GM12878 (cell line): ENCODE data around the gene CNMD. TPM values are rescaled to one million over a fixed set of nuclear protein-coding genes. Genes with fewer than 3 reads are reported as not detected.
A peak's percentile ranks its signal among the peaks of the same experiment; 100 is the strongest.

Experiments used
- ATAC-seq: fragments of 200-7000 bp; cut with Tn5 transposase; 3 replicates; pipeline ENCODE4 v1.9.1; 2020; ENCODE audit warnings: mild to moderate bottlenecking, moderate library complexity
- BruUV-seq: library from RNA; stranded (reverse); fragments of 400-500 nt; replicated peaks from 2 replicates; lab custom pipeline; 2021; lab: Mats Ljungman, UMichigan
- CTCF ChIA-PET: fragments of 300-600 bp; sonication (Branson Sonifier 250); formaldehyde crosslinking; extraction: SDS; loops from one replicate; lab custom pipeline; 2021; ENCODE audit warnings: inconsistent platforms; lab: Yijun Ruan, JAX
- POLR2A ChIA-PET: fragments of 350-600 bp; formaldehyde crosslinking; extraction: SDS; loops from one replicate; lab custom pipeline; 2021; ENCODE audit warnings: inconsistent platforms; lab: Charles Lee
- RAD21 ChIA-PET: fragments of 300-600 bp; sonication (Branson Sonifier 250); formaldehyde crosslinking; loops from one replicate; lab custom pipeline; 2023; ENCODE audit warnings: antibody characterized with exemption; ENCODE audit not compliant: unreplicated experiment; lab: Charles Lee
- SMC1A ChIA-PET: fragments of 300-600 bp; sonication (Branson Sonifier 250); formaldehyde crosslinking; loops from one replicate; lab custom pipeline; 2023; ENCODE audit not compliant: unreplicated experiment, uncharacterized antibody; lab: Charles Lee
- DNase-seq: peaks from one replicate; pipeline ENCODE4 v3.0.0-alpha.2; 2011; ENCODE audit warnings: low read depth, low spot score
- FAIRE-seq: peaks from 3 replicates; lab custom pipeline; 2011; peaks lifted over from hg19 to GRCh38; lab: Jason Lieb, UNC
- H2AFZ ChIP-seq: 2 replicates; pipeline ENCODE4 v1.6.0; 2011; ENCODE audit warnings: low read depth, low read length, control low read depth; ENCODE audit not compliant: control insufficient read depth
- H3K27ac ChIP-seq: 2 replicates; pipeline ENCODE4 v1.5.1; 2011; ENCODE audit warnings: control low read depth; ENCODE audit not compliant: control insufficient read depth, insufficient read depth
- H3K27me3 ChIP-seq, 2 experiments: replicated peaks in 1 of 2; 2 replicates each; pipeline versions ENCODE4 v1.6.0 to v1.6.1; 2011; ENCODE audit warnings: low read length in 1 of 2; ENCODE audit not compliant: control insufficient read depth in 2 of 2, insufficient read depth in 2 of 2
- H3K36me3 ChIP-seq, 2 experiments: 2 replicates each; pipeline ENCODE4 v1.5.1; 2011; ENCODE audit warnings: low read length in 1 of 2; ENCODE audit not compliant: control insufficient read depth in 2 of 2, insufficient read depth in 2 of 2
- H3K4me1 ChIP-seq: 2 replicates; pipeline ENCODE4 v1.6.1; 2011; ENCODE audit warnings: mild to moderate bottlenecking, low read length, moderate library complexity, mixed read lengths; ENCODE audit not compliant: control insufficient read depth, insufficient read depth
- H3K4me2 ChIP-seq: 2 replicates; pipeline ENCODE4 v1.6.0; 2011; ENCODE audit warnings: control low read depth; ENCODE audit not compliant: control insufficient read depth, insufficient read depth
- H3K4me3 ChIP-seq: fragments of 200-600 bp; sonication (generic); 2 replicates; pipeline ENCODE4 v1.5.1; 2016
- H3K79me2 ChIP-seq: 2 replicates; pipeline ENCODE4 v1.6.0; 2011; ENCODE audit warnings: low read length; ENCODE audit not compliant: control insufficient read depth, insufficient read depth
- H3K9ac ChIP-seq: 2 replicates; pipeline ENCODE4 v1.8.0; 2011; ENCODE audit warnings: low read length, control low read depth, mixed read lengths; ENCODE audit not compliant: control insufficient read depth, insufficient read depth
- H3K9me3 ChIP-seq: replicated peaks from 3 replicates; pipeline ENCODE4 v1.5.1; 2011; ENCODE audit warnings: mild to moderate bottlenecking, low read length; ENCODE audit not compliant: control insufficient read depth, insufficient read depth
- H4K20me1 ChIP-seq: 2 replicates; pipeline ENCODE4 v1.6.0; 2011; ENCODE audit not compliant: control insufficient read depth, insufficient read depth
- CREM ChIP-seq: IDR thresholded peaks from 2 replicates; pipeline ENCODE4 v1.6.1; 2014; ENCODE audit warnings: antibody characterized with exemption, low read depth
- HDGF ChIP-seq: fragments of 450-650 bp; IDR thresholded peaks from 2 replicates; pipeline ENCODE4 v1.6.1; 2016; ENCODE audit warnings: antibody characterized with exemption
- RAD21 ChIP-seq: IDR thresholded peaks from 2 replicates; pipeline ENCODE4 v1.6.1; 2011; ENCODE audit warnings: mild to moderate bottlenecking, low read depth, low read length, moderate library complexity; ENCODE audit not compliant: insufficient read depth
- SIN3A ChIP-seq: IDR thresholded peaks from 2 replicates; pipeline ENCODE4 v1.6.1; 2012; ENCODE audit warnings: low read depth, low read length, improper control_type of control experiment
- SMAD1 ChIP-seq: fragments of 450-650 bp; IDR thresholded peaks from 2 replicates; pipeline ENCODE4 v1.6.1; 2018; ENCODE audit warnings: mild to moderate bottlenecking, low read depth; ENCODE audit not compliant: partially characterized antibody
- ZNF24 ChIP-seq: fragments of 450-650 bp; IDR thresholded peaks from 2 replicates; pipeline ENCODE4 v1.6.1; 2017; ENCODE audit warnings: antibody characterized with exemption, mild to moderate bottlenecking
- WGBS: methylation state at CpG from one replicate; pipeline ENCODE4 v1.1.6; 2016; ENCODE audit warnings: low lambda C conversion rate; ENCODE audit not compliant: insufficient replicate concordance, insufficient coverage; ENCODE audit errors: missing lambda C conversion rate; 5-methylcytosine and 5-hydroxymethylcytosine counted together
- in situ Hi-C: fragments of 300-500 bp; cut with MboI; formaldehyde crosslinking; loops from 9 replicates; pipeline ENCODE4 v1.14.3; 2018; ENCODE audit warnings: mixed read lengths
- intact Hi-C: fragments of 100-400 bp; cut with micrococcal nuclease; formaldehyde crosslinking; loops from one replicate; pipeline ENCODE4 v1.14.2; 2022; ENCODE audit not compliant: unreplicated experiment
- polyA plus RNA-seq, 11 experiments: library from polyadenylated mRNA; depleted of rRNA in 4 of 11; unstranded in 6 of 11; stranded (reverse) in 5 of 11; fragments of >200 nt; fragmentation: Nextera tagmentation in 4 of 11; fragmentation: Illumina TruSeq in 1 of 11; extraction: Ambion mirVana in 4 of 11; extraction: Trizol in 1 of 11; gene quantifications; 1 replicate in 1 of 11; 2 replicates in 10 of 11; pipeline versions ENCODE4 v1.2.1 to v1.2.3, GENCODE V29; 2011 to 2016; ENCODE audit warnings: inconsistent platforms in 2 of 11, missing spikeins in 2 of 11, low read depth in 1 of 11
- total RNA-seq, 4 experiments: library from RNA; depleted of rRNA in 3 of 4; stranded (reverse); fragments of >200 nt in 3 of 4; fragmentation: Illumina TruSeq in 1 of 4; extraction: Trizol in 1 of 4; gene quantifications; 2 replicates each; pipeline versions ENCODE4 v1.2.1 to v1.2.3, GENCODE V29; 2013 to 2021

CNMD gene
- total and polyA plus RNA-seq, 10 of the 15 experiments (the other 5 are each of a cell fraction or from before 2014, with no cell fraction given): 0.31 to 1.6 (median 0.73) TPM

GRCh38 chr13:52744842-52745375 lies 5.3 kb upstream of the CNMD start:
- no peaks in the 10 kb centered on the region for H3K79me2 ChIP-seq
- DNase-seq (no peak), FAIRE-seq (no peak)
- no peak overlapping the region for H3K4me2 ChIP-seq
- in situ Hi-C loops: no loop called here
- ChIA-PET CTCF (interaction anchor here (1.1 to 3.2 kb wide), 7 partner anchors 12 to 91 kb away, joined by 3 to 18 read pairs (median 3); no protein-coding TSS in a partner anchor), SMC1A (interaction anchor here (0.7 to 7.4 kb wide), 7 partner anchors 12 to 91 kb away, joined by 3 to 52 read pairs (median 8); no protein-coding TSS in a partner anchor), POLR2A (no interaction called here), RAD21 (interaction anchor here (0.8 to 3.7 kb wide), 2 partner anchors 10 to 64 kb away, joined by 5 to 17 read pairs; no protein-coding TSS in a partner anchor)
- no peak overlapping the region for H3K9ac ChIP-seq
- peaks cover under 1 to 2% of the 10 kb centered on the region in 2 experiments; a peak in 3 of 4 replicates for H3K27me3 ChIP-seq
- H3K27ac ChIP-seq: no peak overlapping the region
- no peaks in the 10 kb centered on the region for H3K9me3 ChIP-seq
- H2AFZ ChIP-seq: no peak overlapping the region
- H3K36me3 ChIP-seq: no peaks in the 10 kb centered on the region
- no peaks in the 10 kb centered on the region for H4K20me1 ChIP-seq
- TF ChIP-seq SMAD1: no peak
- TF ChIP-seq, all 136 proteins: peak for 0
- no TSS peak for BruUV-seq
- intact Hi-C loops: loop anchor here (5.0 kb wide), 1 partner anchor 62 kb away; no protein-coding TSS in a partner anchor
- 38% methylated on average over 6 of the region's 6 CpGs for WGBS
- H3K4me3 ChIP-seq: no peak overlapping the region
- ATAC-seq: no peak
- H3K4me1 ChIP-seq: no peaks in the 10 kb centered on the region

GRCh38 chr13:52743988-52744387 lies 4.4 kb upstream of the CNMD start:
- no TSS peak for BruUV-seq
- FAIRE-seq (no peak), ATAC-seq (peak; percentile 46), DNase-seq (no peak)
- ChIA-PET RAD21 (interaction anchor here (0.8 to 3.7 kb wide), 4 partner anchors 9 to 65 kb away, joined by 5 to 17 read pairs (median 8); no protein-coding TSS in a partner anchor), POLR2A (interaction anchor here (1.1 kb wide), 1 partner anchor 9 kb away, joined by 3 read pairs; no protein-coding TSS in a partner anchor), CTCF (interaction anchor here (1.0 to 3.2 kb wide), 10 partner anchors 9 to 224 kb away, joined by 3 to 18 read pairs (median 4); no protein-coding TSS in a partner anchor), SMC1A (interaction anchor here (1.1 to 7.4 kb wide), 12 partner anchors 11 to 81 kb away, joined by 3 to 52 read pairs (median 4); no protein-coding TSS in a partner anchor)
- no peak overlapping the region for H3K27ac ChIP-seq
- intact Hi-C loops (loop anchor here (5.0 kb wide), 1 partner anchor 63 kb away; no protein-coding TSS in a partner anchor), in situ Hi-C loops (no loop called here)
- H3K4me3 ChIP-seq: no peak overlapping the region
- TF ChIP-seq HDGF: no peak
- peak; percentile 43; the same call in 1 of the 2 replicates for TF ChIP-seq RAD21
- no peak for TF ChIP-seq ZNF24
- TF ChIP-seq CREM: no peak
- TF ChIP-seq SIN3A: no peak
- H3K9ac ChIP-seq: no peak overlapping the region
- no peak overlapping the region for H2AFZ ChIP-seq
- no peaks in the 10 kb centered on the region for H3K9me3 ChIP-seq
- no peaks in the 10 kb centered on the region for H3K36me3 ChIP-seq
- H3K79me2 ChIP-seq: no peaks in the 10 kb centered on the region
- peaks cover 2 to 9% of the 10 kb centered on the region in 2 experiments; a peak in 3 of 4 replicates for H3K27me3 ChIP-seq
- H3K4me2 ChIP-seq: no peak overlapping the region
- no peaks in the 10 kb centered on the region; the same call in 1 of the 2 replicates for H3K4me1 ChIP-seq
- 42% methylated on average over 3 of the region's 3 CpGs for WGBS
- no peaks in the 10 kb centered on the region for H4K20me1 ChIP-seq
